AG04450 (cell line): ENCODE results near the gene CD180. TPM values are rescaled to one million over a fixed set of nuclear protein-coding genes. Genes with fewer than 3 reads are reported as not detected.

Source experiments
- CTCF ChIA-PET: fragments of 300-600, 350-600 bp; formaldehyde crosslinking; extraction: SDS; loops from one replicate; lab custom pipeline; 2022; ENCODE audit warnings: antibody characterized with exemption, inconsistent platforms; lab: Charles Lee
- POLR2A ChIA-PET: fragments of 350-600 bp; formaldehyde crosslinking; extraction: SDS; loops from one replicate; lab custom pipeline; 2021; ENCODE audit warnings: antibody characterized with exemption, inconsistent platforms; lab: Yijun Ruan, JAX
- DNase-seq: peaks from one replicate; pipeline ENCODE4 v3.0.0-alpha.2; 2011; ENCODE audit warnings: low read depth, low spot score
- H3K27ac ChIP-seq: one replicate; pipeline ENCODE4 v1.5.1; 2012; ENCODE audit warnings: low read depth, low read length, control low read depth
- H3K27me3 ChIP-seq: one replicate; pipeline ENCODE4 v1.6.0; 2012; ENCODE audit warnings: low read length; ENCODE audit not compliant: control insufficient read depth, insufficient read depth
- H3K4me3 ChIP-seq: 2 replicates; pipeline ENCODE4 v1.5.1; 2011; ENCODE audit warnings: mild to moderate bottlenecking, low read depth, low read length, control low read depth
- H3K9me3 ChIP-seq: 2 replicates; pipeline ENCODE4 v1.5.1; 2012; ENCODE audit warnings: low read length; ENCODE audit not compliant: control insufficient read depth, insufficient read depth
- polyA plus RNA-seq: library from polyadenylated mRNA; depleted of rRNA; stranded (reverse); fragments of >200 nt; gene quantifications from 2 replicates; pipeline ENCODE4 v1.2.3, GENCODE V29; 2011
- TF ChIP-seq, protein P1 (sequence below): IDR thresholded peaks from 2 replicates; pipeline ENCODE4 v1.5.1; 2011; ENCODE audit warnings: low read depth, low read length, control low read depth, inconsistent platforms

Gene CD180
- polyA plus RNA-seq, 1 experiment, result not detected

DNA sequence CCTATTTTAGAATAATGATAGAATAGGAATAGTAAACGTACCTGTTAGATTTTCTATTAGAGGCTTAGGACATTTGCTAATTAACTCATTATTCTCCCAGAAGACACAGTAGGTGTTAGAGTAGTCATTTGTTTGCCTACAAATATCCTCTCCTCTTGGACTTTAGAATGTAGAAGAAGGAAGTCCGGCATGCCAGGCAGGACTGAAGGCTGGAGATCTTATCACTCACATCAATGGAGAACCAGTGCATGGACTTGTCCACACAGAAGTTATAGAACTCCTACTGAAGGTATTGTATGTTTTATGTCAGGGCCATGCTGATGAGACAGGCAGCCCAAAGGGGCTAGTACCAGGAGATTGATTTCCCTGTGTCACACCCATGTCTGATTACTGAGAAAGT, 43.3 kb downstream of the CD180 start:
- Histone ChIP-seq H3K9me3 (no peaks in the 10 kb centered on the region), H3K4me3 (no peak overlapping the region), H3K27ac (no peak overlapping the region), H3K27me3 (no peaks in the 10 kb centered on the region)
- no peak for DNase-seq
- TF ChIP-seq, protein P1, sequence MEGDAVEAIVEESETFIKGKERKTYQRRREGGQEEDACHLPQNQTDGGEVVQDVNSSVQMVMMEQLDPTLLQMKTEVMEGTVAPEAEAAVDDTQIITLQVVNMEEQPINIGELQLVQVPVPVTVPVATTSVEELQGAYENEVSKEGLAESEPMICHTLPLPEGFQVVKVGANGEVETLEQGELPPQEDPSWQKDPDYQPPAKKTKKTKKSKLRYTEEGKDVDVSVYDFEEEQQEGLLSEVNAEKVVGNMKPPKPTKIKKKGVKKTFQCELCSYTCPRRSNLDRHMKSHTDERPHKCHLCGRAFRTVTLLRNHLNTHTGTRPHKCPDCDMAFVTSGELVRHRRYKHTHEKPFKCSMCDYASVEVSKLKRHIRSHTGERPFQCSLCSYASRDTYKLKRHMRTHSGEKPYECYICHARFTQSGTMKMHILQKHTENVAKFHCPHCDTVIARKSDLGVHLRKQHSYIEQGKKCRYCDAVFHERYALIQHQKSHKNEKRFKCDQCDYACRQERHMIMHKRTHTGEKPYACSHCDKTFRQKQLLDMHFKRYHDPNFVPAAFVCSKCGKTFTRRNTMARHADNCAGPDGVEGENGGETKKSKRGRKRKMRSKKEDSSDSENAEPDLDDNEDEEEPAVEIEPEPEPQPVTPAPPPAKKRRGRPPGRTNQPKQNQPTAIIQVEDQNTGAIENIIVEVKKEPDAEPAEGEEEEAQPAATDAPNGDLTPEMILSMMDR, result no peak
- CTCF ChIA-PET, result interaction anchor here (8.1 kb wide), 1 partner anchor 164 kb away, joined by 111 read pairs; no protein-coding TSS in a partner anchor
- POLR2A ChIA-PET, result no interaction called here

DNA sequence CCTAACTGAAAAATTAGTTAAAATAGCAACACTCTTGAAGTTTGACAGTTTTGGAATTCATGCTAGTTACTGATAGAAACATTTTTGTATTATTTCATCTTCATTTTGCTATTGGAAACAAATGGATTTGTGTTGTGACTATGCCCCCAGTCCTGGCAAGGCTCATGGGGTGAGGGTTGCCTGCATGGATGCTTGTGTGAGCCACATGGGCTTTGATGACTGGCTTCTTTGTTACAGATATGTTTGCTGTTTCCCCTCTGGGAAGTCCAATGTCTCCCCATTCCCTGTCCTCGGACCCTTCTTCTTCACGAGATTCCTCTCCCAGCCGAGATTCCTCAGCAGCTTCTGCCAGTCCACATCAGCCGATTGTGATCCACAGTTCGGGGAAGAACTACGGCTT, 44.2 kb downstream of the CD180 start:
- TF ChIP-seq, protein P1, result no peak
- no peaks in the 10 kb centered on the region for H3K27me3 ChIP-seq
- DNase-seq, result no peak
- POLR2A ChIA-PET, result no interaction called here
- H3K4me3 ChIP-seq, result no peak overlapping the region
- CTCF ChIA-PET, result interaction anchor here (0.7 to 8.1 kb wide), 3 partner anchors 14 to 338 kb away, joined by 3 to 210 read pairs (median 111); no protein-coding TSS in a partner anchor
- H3K9me3 ChIP-seq, result no peaks in the 10 kb centered on the region
- no peak overlapping the region for H3K27ac ChIP-seq

DNA sequence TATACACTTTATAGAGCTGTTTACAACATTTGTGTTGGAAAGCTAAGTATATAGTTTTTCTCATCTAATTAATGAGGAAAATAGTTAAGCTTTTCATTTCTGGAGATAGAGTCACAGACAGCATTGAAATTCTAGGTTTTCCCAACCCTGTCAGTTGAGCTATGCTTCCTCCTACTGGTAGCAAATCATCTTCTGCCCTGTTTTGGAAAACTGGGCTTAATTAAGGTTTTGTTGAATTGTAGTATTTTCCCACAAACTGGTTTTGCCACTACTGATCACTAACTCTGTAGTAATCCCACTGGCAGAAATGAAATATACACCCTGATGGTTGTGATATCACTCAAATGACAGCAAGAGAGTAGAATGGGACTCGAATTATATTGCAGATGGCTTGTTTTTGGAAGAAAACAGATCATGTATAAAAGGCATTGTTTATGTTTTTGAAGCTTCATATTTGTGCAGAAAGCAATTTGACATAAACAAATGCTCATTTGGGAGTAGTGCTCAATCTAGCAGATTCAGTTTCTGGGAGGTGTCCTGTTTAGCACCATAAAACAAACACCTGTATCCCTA, 46.6 kb downstream of the CD180 start:
- no peak overlapping the region for H3K4me3 ChIP-seq
- ChIA-PET POLR2A (interaction anchor here (0.9 kb wide), 2 partner anchors 146 to 330 kb away, joined by 3 to 4 read pairs; no protein-coding TSS in a partner anchor), CTCF (interaction anchor here (0.5 to 8.1 kb wide), 77 partner anchors 9 to 1850 kb away, joined by 3 to 210 read pairs (median 4); no protein-coding TSS in a partner anchor)
- H3K27me3 ChIP-seq, result no peaks in the 10 kb centered on the region
- H3K27ac ChIP-seq, result no peak overlapping the region
- DNase-seq, result no peak
- TF ChIP-seq, protein P1, result peak; percentile 85
- no peaks in the 10 kb centered on the region for H3K9me3 ChIP-seq

DNA sequence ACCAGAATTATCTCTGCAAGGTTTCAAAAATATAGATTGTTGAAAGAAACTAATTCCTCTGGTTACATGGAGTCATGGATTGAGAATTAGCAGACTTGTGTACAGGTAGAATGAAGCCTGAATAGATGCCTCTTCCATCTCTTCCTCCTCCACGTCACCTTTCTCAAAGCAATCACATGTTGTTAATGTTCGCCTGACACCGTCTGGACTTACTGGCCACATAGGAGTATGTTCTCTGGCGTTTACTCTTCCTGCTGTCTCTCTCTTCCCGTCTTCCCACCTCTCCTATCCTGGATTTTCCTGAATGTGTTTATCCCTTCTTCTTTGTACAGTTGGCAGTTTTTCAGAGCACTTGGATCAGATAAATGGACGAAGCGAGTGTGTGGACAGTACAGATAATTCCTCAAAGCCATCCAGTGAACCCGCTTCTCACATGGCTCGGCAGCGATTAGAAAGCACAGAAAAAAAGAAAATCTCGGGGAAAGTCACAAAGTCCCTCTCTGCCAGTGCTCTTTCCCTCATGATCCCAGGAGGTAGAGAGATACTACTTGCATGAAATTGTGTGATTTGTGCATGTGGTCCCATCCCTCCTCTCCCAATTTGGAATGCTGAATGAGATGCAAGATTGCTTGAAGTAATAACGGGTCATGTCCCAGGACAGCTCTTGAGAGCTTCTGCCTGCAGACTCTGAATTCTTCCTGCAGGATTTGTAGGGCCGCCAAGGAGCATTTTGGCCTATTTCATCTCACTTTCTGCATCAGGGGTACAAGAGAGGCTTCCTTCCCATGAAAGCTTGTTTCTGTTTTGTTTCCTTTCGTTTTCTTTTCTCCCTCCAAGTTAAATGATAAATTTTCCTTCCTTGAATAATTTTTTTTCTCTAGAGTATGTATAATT, 47.3 kb downstream of the CD180 start:
- H3K27ac ChIP-seq, result no peak overlapping the region
- DNase-seq, result no peak
- H3K27me3 ChIP-seq, result no peaks in the 10 kb centered on the region
- H3K4me3 ChIP-seq, result peak overlapping the region; percentile 25
- TF ChIP-seq, protein P1, result no peak
- ChIA-PET POLR2A (interaction anchor here (0.9 kb wide), 2 partner anchors 145 to 329 kb away, joined by 3 to 4 read pairs; no protein-coding TSS in a partner anchor), CTCF (interaction anchor here (0.5 to 8.1 kb wide), 75 partner anchors 10 to 1687 kb away, joined by 3 to 210 read pairs (median 4); no protein-coding TSS in a partner anchor)
- no peaks in the 10 kb centered on the region for H3K9me3 ChIP-seq
